GM21786 (cell line): ENCODE data around the gene FBXO27.
"Not testable (repeated sequence)": the region's sequence is repeated elsewhere in the genome, so short reads cannot be mapped to it uniquely, and the experiment has no call there.

ENCODE experiments used
- ATAC-seq: cut with Tn5 transposase; IDR thresholded peaks from one replicate; pipeline ENCODE4 v1.9.1; 2021; ENCODE audit not compliant: unreplicated experiment

The FBXO27 gene

GRCh38 chr19:39032063-39032918 lies at the start of gene FBXO27:
TSS of gene FBXO27 (minus strand) at chr19:39032549. CDS start at chr19:39032227, 322 bp downstream.
- ATAC-seq: no peak

- no peak for ATAC-seq
Measured at GRCh38 chr19:39080431-39080830, 48.1 kb upstream of the FBXO27 start.

DNA sequence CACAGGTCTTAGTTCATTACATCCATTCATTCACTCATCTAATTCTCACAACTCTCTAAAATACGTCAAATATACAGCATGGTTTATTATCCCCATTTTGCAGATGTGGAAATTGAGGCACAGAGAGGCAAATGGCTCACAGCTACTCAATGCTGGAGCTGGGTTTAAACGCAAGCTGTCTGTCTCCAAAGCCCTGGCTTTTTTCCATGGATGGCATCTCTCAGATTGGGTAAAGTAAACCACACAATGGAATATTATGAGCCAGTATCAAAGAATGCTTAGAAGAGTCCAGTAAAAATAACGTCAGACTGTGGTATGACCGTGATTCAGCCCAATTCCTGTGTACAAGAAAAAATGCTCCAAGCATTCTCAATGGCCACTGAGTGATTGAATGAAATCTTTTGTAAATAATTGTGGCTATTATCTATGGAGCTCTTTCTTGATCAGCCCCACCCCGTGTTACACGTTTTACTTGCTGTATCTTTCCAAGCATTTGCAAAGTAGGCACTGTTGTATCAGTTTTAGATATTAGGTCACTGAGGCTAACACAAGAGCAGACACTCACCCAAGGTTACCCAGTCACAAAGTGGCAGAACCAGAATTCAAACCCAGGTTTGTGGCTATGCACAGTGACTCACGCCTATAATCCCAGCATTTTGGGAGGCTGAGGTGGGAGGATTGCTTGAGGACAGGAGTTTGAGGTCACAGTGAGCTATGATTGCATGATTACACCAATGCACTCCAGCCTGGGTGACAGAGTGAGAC lies 46.3 kb upstream of the FBXO27 start:
- ATAC-seq: no peak

GRCh38 chr19:39077323-39077722 lies 45.0 kb upstream of the FBXO27 start:
- ATAC-seq: no peak

DNA sequence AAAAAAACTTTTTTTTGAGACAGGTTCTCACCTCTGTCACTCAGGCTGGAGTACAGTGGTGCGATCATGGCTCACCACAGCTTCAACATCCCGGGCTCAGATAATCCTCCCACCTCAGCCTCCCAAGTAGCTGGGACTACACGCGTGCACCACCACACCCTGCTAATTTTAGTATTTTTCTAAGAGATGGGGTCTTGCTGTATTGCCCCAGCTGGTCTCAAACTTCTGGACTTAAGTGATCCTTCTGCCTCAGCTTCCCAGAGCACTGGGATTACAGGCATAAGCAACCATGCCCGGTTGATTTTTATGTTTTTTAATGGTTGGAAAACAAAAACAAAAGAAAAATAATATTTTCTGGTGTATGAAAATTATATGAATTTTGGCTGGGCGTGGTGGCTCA lies 42.6 kb upstream of the FBXO27 start:
- ATAC-seq: no peak

GRCh38 chr19:39074205-39074692 lies 41.9 kb upstream of the FBXO27 start:
- no peak for ATAC-seq

DNA sequence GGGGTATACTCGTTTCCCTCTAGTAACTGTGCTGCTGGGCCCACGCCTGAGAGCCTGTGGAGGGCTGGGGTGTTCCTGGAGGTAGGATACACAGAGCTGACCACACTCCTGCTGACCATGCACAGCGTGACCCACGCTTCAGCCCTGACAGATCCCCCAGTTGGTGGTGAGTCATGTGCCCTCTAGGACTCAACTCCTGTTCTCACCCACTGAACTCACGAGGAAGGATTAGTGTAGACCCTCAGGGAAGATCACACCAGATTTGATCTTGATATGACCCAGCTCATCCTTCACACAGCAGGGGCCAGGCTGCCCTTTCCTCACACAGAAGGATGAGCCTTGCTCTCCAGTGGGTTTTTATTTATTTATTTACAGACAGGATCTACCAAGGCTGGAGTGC lies 38.5 kb upstream of the FBXO27 start:
- ATAC-seq: no peak

- ATAC-seq: not testable (repeated sequence)
Measured at GRCh38 chr19:39068259-39068658, 35.9 kb upstream of the FBXO27 start.

DNA sequence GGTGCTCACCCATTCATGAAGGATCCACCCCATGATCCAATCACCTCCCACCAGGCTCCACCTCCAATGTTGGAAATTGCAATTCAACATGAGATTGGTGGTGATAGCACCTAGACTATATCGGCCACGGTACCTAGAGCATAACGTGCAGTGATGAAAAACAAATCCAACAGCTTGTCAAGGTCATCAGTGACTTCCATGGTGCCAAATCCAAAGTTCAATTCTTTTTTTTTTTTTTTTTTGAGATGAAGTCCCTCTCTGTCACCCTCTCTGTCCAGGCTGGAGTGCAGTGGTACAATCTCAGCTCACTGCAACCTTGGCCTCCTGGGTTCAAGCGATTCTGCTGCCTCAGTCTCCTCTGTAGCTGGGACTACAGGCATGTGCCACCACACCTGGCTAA lies 34.8 kb upstream of the FBXO27 start:
- ATAC-seq: no peak

GRCh38 chr19:39065928-39066327 lies 33.6 kb upstream of the FBXO27 start:
- no peak for ATAC-seq

DNA sequence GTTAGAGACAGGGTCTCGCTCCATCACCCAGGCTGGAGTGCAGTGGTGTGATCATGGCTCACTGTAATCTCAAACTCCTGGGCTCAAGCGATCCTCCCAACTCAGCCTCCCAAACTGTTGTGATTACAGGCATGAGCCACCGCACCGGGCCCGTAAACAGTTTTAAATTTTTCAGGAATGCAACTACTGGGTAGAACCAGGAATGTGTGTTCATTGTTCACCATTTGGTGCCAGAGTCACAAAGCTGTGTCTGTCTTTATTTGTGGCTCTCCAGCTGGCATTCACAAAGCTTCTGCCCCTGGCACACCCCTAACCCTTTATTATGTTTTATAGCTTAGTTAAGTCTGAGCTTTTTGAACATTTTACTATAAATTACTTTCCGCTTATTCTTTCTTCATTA lies 32.1 kb upstream of the FBXO27 start:
- ATAC-seq: no peak

DNA sequence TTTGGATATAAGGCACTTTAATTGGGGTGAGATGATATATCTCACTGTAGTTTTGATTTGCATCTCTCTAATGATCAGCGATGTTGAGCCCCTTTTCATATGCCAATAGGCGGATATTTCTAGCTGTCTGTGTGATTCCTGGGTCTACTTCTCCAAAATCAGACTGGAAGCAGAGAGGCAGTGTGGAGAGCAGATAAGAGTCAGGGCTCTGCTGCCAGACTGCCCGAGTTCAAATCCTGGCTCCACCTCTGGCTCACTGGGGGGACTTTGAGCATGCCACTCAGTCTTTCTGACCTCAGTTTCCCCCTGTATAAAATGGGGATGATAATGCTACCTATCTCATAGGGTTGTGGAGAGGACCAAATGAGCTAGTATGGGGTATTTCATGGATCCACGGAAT lies 27.8 kb upstream of the FBXO27 start:
- ATAC-seq: no peak

DNA sequence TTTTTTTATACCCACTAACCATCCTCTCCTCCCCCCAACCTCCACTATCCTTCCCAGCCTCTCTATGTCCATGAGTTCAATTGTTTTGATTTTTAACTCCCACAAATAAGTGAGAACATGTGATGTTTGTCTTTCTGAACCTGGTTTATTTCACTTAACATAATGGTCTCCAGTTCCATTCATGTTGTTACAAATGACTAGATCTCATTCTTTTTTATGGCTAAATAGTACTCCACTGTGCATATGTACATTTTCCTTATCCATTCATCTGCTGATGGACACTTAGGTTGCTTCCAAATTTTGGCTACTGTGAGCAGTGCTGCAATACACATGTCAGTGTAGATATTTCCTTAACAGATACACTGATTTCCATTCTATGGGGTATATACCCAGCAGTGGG lies 27.0 kb upstream of the FBXO27 start:
- no peak for ATAC-seq

DNA sequence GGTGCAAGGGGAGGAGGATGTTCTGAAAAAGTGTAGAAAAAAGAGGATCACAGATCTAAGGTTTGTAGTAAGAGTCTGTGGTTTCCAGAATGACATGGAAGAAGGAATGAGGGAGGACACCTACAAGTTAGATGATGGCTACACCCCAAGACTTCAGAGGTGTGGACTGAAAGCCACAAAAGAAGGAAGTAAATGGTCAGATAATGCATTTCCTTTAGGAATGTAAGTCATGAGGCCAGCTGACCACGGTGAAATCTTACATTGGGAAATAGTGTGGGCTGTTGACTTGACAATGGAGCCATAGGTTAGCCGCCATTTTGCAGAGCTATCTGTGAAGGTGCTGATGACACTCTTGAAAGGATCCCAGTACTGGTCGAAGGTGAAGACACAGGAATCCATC lies 25.3 kb upstream of the FBXO27 start:
- ATAC-seq: no peak

DNA sequence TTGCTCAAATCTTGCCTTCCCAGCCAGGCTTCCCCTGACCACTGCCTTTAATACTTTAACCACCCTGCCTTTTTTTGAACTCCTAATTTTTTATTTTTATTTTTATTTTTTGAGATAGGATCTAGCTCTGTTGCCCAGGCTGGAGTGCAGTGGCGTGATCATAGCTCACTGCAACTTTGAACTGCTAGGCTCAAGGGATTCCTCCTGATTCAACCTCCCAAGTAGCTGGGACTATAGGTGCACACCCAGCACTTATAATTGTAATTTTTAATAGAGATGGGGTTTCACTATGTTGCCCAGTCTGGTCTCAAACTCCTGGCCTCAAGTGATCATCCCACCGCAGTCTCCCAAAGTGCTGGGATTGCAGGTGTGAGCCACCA lies 21.7 kb upstream of the FBXO27 start:
- ATAC-seq: no peak

DNA sequence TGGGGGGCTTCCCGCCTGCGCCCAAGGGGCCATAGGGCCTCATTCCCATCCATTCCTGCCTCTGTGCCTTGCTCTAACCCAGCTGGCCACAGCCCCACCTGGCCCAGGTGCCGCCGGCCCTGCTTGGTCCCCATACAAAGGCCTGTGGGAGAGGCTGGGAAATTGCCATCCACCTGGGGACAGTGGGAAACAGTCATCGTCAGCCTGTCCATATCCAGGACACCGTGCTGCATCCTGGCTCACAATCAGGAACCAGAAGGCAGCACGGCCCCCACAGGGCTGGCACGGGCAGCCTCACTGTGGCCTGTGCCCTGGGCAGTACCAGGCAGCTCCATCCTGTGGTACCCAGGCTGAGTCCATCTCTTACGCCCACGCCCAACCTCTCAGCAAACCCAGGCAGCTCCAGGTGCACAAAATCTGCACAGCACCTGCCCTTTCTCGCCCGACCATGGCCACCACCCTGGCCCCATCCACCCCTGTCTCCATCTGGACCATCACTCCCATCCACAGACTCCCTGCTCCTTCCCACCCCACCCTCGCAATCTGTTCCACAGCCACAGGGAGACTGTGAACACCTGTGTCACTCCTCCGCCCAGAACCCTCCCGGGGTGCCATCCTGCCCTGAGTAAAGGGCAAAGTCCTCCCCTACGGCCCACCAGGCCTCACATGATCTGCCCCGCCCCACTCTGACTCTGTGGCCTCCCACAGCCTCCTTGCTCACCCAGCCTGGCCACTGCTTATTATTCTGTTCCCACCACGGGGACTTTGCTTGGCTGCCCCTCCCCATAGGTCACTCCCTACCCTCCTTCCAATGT lies 21.1 kb upstream of the FBXO27 start:
- ATAC-seq: no peak

DNA sequence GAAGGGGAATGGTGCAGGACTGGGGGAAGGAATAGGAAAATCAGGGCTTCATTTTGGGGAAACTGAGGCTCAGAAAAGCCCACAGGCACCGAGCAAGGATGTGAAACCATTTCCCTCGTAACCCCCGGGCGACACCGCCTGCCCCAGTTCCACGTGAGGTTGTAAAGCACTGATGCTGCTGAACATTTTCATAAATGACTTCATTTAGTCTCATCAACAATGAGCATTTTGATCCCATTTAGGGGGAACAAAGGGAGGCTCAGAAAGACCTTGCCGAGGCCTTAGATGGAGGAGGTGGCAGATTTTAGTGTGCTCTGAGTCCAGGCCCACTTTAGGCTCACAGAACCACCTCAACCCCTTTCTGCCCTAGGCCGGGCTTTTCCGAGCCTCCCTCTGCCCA lies 20.5 kb upstream of the FBXO27 start:
- ATAC-seq: no peak

DNA sequence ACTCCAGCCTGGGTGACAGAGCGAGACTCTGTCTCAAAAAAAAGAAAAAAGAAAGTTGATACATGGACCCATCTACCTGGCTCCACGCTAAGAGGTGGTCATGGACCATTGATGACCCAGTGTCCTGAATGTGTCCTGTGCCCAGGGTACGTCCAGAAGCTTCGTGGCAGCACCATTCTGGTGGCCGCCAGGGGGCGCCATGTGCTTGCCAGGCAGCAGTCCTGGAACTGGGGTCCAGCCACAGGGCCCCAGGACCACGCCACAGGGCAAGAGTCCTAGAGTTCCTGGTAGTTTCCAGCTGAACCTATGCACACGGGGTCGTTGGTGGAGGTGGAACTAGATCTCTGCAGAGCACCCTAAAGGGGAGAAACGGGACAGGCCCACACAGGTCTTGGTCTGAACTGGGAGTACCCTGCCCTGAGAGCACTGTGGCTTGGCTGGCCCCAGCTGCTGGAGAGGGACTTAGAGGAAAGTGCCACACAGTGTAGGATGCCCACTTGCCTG lies 19.9 kb upstream of the FBXO27 start:
- ATAC-seq: no peak

GRCh38 chr19:39047073-39047472 lies 14.7 kb upstream of the FBXO27 start:
- ATAC-seq: no peak

- ATAC-seq: no peak
Measured at GRCh38 chr19:39046037-39046821, 13.9 kb upstream of the FBXO27 start.
